ENCODE results near the gene CPNE6.

CPNE6 gene

GRCh38 chr14:24087004-24087403 lies 15.6 kb downstream of the CPNE6 start:
- no peak overlapping the region for H2BK15ac ChIP-seq (ENCODE audit: low read length)
- WGBS, 2 donors (ENCODE audit: extremely low coverage in 2 of 2, insufficient read length in 2 of 2, insufficient replicate concordance in 1 of 2): no CpG with 5 or more reads among the region's 1 CpG
- H2BK12ac ChIP-seq (ENCODE audit: low read length): no peak overlapping the region
- no peak overlapping the region for H3K4ac ChIP-seq (ENCODE audit: low read length)
- no peak overlapping the region for H3K4me3 ChIP-seq (ENCODE audit: low read length in 2 of 2)
- no peaks in the 10 kb centered on the region for H3K36me3 ChIP-seq (replicated peaks in 1 of 2; ENCODE audit: control insufficient read depth in 2 of 2, insufficient read depth in 2 of 2, low read length in 2 of 2)
- H2BK5ac ChIP-seq (ENCODE audit: low read length): no peak overlapping the region
- H3K9me3 ChIP-seq (replicated peaks in 1 of 2; ENCODE audit: control insufficient read depth in 2 of 2, insufficient read depth in 1 of 2, low read depth in 1 of 2, low read length in 2 of 2): peaks cover 0 to 5% of the 10 kb centered on the region in 2 donors
- no peak overlapping the region for H4K8ac ChIP-seq (ENCODE audit: low read depth, low read length)
- no peak overlapping the region for H3K27ac ChIP-seq (replicated peaks; ENCODE audit: low read length)
- H3K18ac ChIP-seq (ENCODE audit: low read length): no peak overlapping the region
- no peak overlapping the region for H3K14ac ChIP-seq (ENCODE audit: low read length)
- H2AFZ ChIP-seq (ENCODE audit: low read length): no peak overlapping the region
- no peak overlapping the region for H3K9ac ChIP-seq (ENCODE audit: low read depth, low read length, poor library complexity)
- no peak overlapping the region for H4K91ac ChIP-seq (ENCODE audit: low read depth, low read length, poor library complexity)
- H3K27me3 ChIP-seq (ENCODE audit: control insufficient read depth in 3 of 3, insufficient read depth in 3 of 3, low read depth in 1 of 3, low read length in 3 of 3): peaks cover 0 to 43% (median 12%) of the 10 kb centered on the region in 3 experiments
- H3K4me1 ChIP-seq (ENCODE audit: control insufficient read depth in 2 of 2, insufficient read depth in 1 of 2, low read depth in 1 of 2, low read length in 2 of 2): peaks cover 3 to 6% of the 10 kb centered on the region in 2 donors
- H3K4me2 ChIP-seq (ENCODE audit: insufficient read depth, low read length, poor library complexity, severe bottlenecking): no peak overlapping the region
- no peak for DNase-seq (ENCODE audit: low spot score)
- no peaks in the 10 kb centered on the region for H3K79me1 ChIP-seq (ENCODE audit: low read depth, low read length)
- H2BK120ac ChIP-seq (ENCODE audit: low read depth, low read length): no peak overlapping the region
- H3K23ac ChIP-seq (ENCODE audit: low read depth, low read length, poor library complexity): no peak overlapping the region
- no peak overlapping the region for H2AK5ac ChIP-seq (ENCODE audit: low read depth, low read length)

- Histone ChIP-seq H3K27ac (replicated peaks; ENCODE audit: low read length) (no peak overlapping the region), H3K4me2 (ENCODE audit: insufficient read depth, low read length, poor library complexity, severe bottlenecking) (no peak overlapping the region), H3K14ac (ENCODE audit: low read length) (no peak overlapping the region), H3K27me3 (ENCODE audit: control insufficient read depth in 3 of 3, insufficient read depth in 3 of 3, low read depth in 1 of 3, low read length in 3 of 3) (peaks cover 0 to 32% (median 3%) of the 10 kb centered on the region in 3 experiments), H3K9me3 (replicated peaks in 1 of 2; ENCODE audit: control insufficient read depth in 2 of 2, insufficient read depth in 1 of 2, low read depth in 1 of 2, low read length in 2 of 2) (no peaks in the 10 kb centered on the region), H3K79me1 (ENCODE audit: low read depth, low read length) (no peaks in the 10 kb centered on the region), H3K18ac (ENCODE audit: low read length) (no peak overlapping the region), H3K9ac (ENCODE audit: low read depth, low read length, poor library complexity) (no peak overlapping the region), H3K4ac (ENCODE audit: low read length) (no peak overlapping the region), H2BK15ac (ENCODE audit: low read length) (no peak overlapping the region), H3K23ac (ENCODE audit: low read depth, low read length, poor library complexity) (no peak overlapping the region), H2BK12ac (ENCODE audit: low read length) (no peak overlapping the region), H3K36me3 (replicated peaks in 1 of 2; ENCODE audit: control insufficient read depth in 2 of 2, insufficient read depth in 2 of 2, low read length in 2 of 2) (no peaks in the 10 kb centered on the region), H3K4me3 (ENCODE audit: low read length in 2 of 2) (no peak overlapping the region), H2BK5ac (ENCODE audit: low read length) (no peak overlapping the region), H4K8ac (ENCODE audit: low read depth, low read length) (no peak overlapping the region), H2AK5ac (ENCODE audit: low read depth, low read length) (no peak overlapping the region), H2AFZ (ENCODE audit: low read length) (no peak overlapping the region), H3K4me1 (ENCODE audit: control insufficient read depth in 2 of 2, insufficient read depth in 1 of 2, low read depth in 1 of 2, low read length in 2 of 2) (peaks cover 3 to 6% of the 10 kb centered on the region in 2 donors), H2BK120ac (ENCODE audit: low read depth, low read length) (no peak overlapping the region), H4K91ac (ENCODE audit: low read depth, low read length, poor library complexity) (no peak overlapping the region)
- no CpG with 5 or more reads among the region's 2 CpGs for WGBS, 2 donors (ENCODE audit: extremely low coverage in 2 of 2, insufficient read length in 2 of 2, insufficient replicate concordance in 1 of 2)
- DNase-seq (ENCODE audit: low spot score): no peak
These were observed 16.7 kb downstream of the CPNE6 start for GRCh38 chr14:24088095-24088494.

DNA sequence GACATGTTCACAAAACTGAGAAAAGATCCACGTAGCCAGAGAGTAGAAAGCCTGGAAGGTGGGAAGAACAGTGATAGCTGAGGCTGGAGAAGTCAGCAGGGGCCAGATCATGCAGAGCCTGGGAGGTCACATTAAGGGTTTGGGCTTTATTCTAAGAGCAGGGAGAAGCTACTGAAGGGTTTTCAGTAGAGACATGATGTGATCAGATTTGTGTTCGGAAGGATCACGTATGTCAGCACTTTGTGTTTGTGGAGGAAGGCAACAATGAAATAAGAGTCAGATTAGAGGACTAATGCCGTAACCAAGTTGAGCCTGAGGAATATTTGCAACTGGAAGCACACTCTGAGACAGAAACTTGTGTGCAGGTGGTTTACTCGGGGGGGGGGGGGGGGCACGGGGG lies 18.5 kb downstream of the CPNE6 start:
- no peaks in the 10 kb centered on the region for H3K9me3 ChIP-seq (replicated peaks in 1 of 2; ENCODE audit: control insufficient read depth in 2 of 2, insufficient read depth in 1 of 2, low read depth in 1 of 2, low read length in 2 of 2)
- no peak overlapping the region for H3K27ac ChIP-seq (replicated peaks; ENCODE audit: low read length)
- H2AK5ac ChIP-seq (ENCODE audit: low read depth, low read length): no peak overlapping the region
- H3K9ac ChIP-seq (ENCODE audit: low read depth, low read length, poor library complexity): no peak overlapping the region
- peaks cover 6 to 10% of the 10 kb centered on the region in 2 donors for H3K4me1 ChIP-seq (ENCODE audit: control insufficient read depth in 2 of 2, insufficient read depth in 1 of 2, low read depth in 1 of 2, low read length in 2 of 2)
- H2BK12ac ChIP-seq (ENCODE audit: low read length): no peak overlapping the region
- no peak overlapping the region for H4K8ac ChIP-seq (ENCODE audit: low read depth, low read length)
- H3K4me2 ChIP-seq (ENCODE audit: insufficient read depth, low read length, poor library complexity, severe bottlenecking): no peak overlapping the region
- no peaks in the 10 kb centered on the region for H3K36me3 ChIP-seq (replicated peaks in 1 of 2; ENCODE audit: control insufficient read depth in 2 of 2, insufficient read depth in 2 of 2, low read length in 2 of 2)
- no peak overlapping the region for H2BK120ac ChIP-seq (ENCODE audit: low read depth, low read length)
- no peak overlapping the region for H3K14ac ChIP-seq (ENCODE audit: low read length)
- no CpG with 5 or more reads among the region's 6 CpGs for WGBS, 2 donors (ENCODE audit: extremely low coverage in 2 of 2, insufficient read length in 2 of 2, insufficient replicate concordance in 1 of 2)
- H2AFZ ChIP-seq (ENCODE audit: low read length): no peak overlapping the region
- no peak overlapping the region for H2BK5ac ChIP-seq (ENCODE audit: low read length)
- no peak overlapping the region for H3K4me3 ChIP-seq (ENCODE audit: low read length in 2 of 2)
- H3K79me1 ChIP-seq (ENCODE audit: low read depth, low read length): no peaks in the 10 kb centered on the region
- no peak overlapping the region for H2BK15ac ChIP-seq (ENCODE audit: low read length)
- no peak overlapping the region for H3K23ac ChIP-seq (ENCODE audit: low read depth, low read length, poor library complexity)
- no peak overlapping the region for H4K91ac ChIP-seq (ENCODE audit: low read depth, low read length, poor library complexity)
- H3K27me3 ChIP-seq (ENCODE audit: control insufficient read depth in 3 of 3, insufficient read depth in 3 of 3, low read depth in 1 of 3, low read length in 3 of 3): peaks cover 0 to 14% (median 0%) of the 10 kb centered on the region in 3 experiments
- DNase-seq (ENCODE audit: low spot score): no peak
- H3K18ac ChIP-seq (ENCODE audit: low read length): no peak overlapping the region
- H3K4ac ChIP-seq (ENCODE audit: low read length): no peak overlapping the region

GRCh38 chr14:24092110-24092504 lies 20.7 kb downstream of the CPNE6 start:
- DNase-seq (ENCODE audit: low spot score): no peak
- Histone ChIP-seq H3K4me2 (ENCODE audit: insufficient read depth, low read length, poor library complexity, severe bottlenecking) (no peak overlapping the region), H3K9ac (ENCODE audit: low read depth, low read length, poor library complexity) (no peak overlapping the region), H2BK120ac (ENCODE audit: low read depth, low read length) (no peak overlapping the region), H3K36me3 (replicated peaks in 1 of 2; ENCODE audit: control insufficient read depth in 2 of 2, insufficient read depth in 2 of 2, low read length in 2 of 2) (peaks cover 0 to 3% of the 10 kb centered on the region in 2 donors), H2AFZ (ENCODE audit: low read length) (no peak overlapping the region), H4K91ac (ENCODE audit: low read depth, low read length, poor library complexity) (no peak overlapping the region), H2BK5ac (ENCODE audit: low read length) (no peak overlapping the region), H2AK5ac (ENCODE audit: low read depth, low read length) (no peak overlapping the region), H3K4ac (ENCODE audit: low read length) (no peak overlapping the region), H3K79me1 (ENCODE audit: low read depth, low read length) (no peaks in the 10 kb centered on the region), H3K18ac (ENCODE audit: low read length) (no peak overlapping the region), H3K27ac (replicated peaks; ENCODE audit: low read length) (no peak overlapping the region), H3K27me3 (ENCODE audit: control insufficient read depth in 3 of 3, insufficient read depth in 3 of 3, low read depth in 1 of 3, low read length in 3 of 3) (no peaks in the 10 kb centered on the region), H3K4me1 (ENCODE audit: control insufficient read depth in 2 of 2, insufficient read depth in 1 of 2, low read depth in 1 of 2, low read length in 2 of 2) (peaks cover 14% of the 10 kb centered on the region in 2 donors), H3K9me3 (replicated peaks in 1 of 2; ENCODE audit: control insufficient read depth in 2 of 2, insufficient read depth in 1 of 2, low read depth in 1 of 2, low read length in 2 of 2) (no peaks in the 10 kb centered on the region), H2BK12ac (ENCODE audit: low read length) (no peak overlapping the region), H3K23ac (ENCODE audit: low read depth, low read length, poor library complexity) (no peak overlapping the region), H3K4me3 (ENCODE audit: low read length in 2 of 2) (no peak overlapping the region), H4K8ac (ENCODE audit: low read depth, low read length) (no peak overlapping the region), H2BK15ac (ENCODE audit: low read length) (no peak overlapping the region), H3K14ac (ENCODE audit: low read length) (no peak overlapping the region)
